ENCODE measurements around the gene CYP24A1.

DNA sequence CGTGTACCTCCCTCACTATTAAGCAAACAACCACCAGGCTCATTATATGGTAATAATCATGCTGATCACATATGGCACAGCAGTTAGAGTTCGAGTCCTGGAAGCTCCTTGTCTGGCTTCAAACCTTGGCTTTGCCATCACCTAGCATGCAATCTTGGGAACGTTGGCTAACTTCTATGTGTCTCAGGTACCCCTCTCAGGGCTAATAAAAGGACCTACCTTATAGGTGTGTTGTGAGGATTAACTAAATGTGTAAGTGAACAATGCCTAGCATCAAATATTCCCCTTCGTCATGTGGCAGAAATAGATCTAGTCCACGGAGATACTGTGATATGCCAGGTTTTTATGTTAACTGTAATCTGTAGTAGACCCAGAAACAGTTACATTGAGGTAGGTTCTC lies 10.4 kb downstream of the CYP24A1 start:
- TF ChIP-seq, protein P1, sequence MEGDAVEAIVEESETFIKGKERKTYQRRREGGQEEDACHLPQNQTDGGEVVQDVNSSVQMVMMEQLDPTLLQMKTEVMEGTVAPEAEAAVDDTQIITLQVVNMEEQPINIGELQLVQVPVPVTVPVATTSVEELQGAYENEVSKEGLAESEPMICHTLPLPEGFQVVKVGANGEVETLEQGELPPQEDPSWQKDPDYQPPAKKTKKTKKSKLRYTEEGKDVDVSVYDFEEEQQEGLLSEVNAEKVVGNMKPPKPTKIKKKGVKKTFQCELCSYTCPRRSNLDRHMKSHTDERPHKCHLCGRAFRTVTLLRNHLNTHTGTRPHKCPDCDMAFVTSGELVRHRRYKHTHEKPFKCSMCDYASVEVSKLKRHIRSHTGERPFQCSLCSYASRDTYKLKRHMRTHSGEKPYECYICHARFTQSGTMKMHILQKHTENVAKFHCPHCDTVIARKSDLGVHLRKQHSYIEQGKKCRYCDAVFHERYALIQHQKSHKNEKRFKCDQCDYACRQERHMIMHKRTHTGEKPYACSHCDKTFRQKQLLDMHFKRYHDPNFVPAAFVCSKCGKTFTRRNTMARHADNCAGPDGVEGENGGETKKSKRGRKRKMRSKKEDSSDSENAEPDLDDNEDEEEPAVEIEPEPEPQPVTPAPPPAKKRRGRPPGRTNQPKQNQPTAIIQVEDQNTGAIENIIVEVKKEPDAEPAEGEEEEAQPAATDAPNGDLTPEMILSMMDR (IDR thresholded peaks at IDR 0.05; ENCODE audit: extremely low read depth in 1 of 2, insufficient read depth in 1 of 2, low read depth in 1 of 2, low read length in 2 of 2): no peak
- TF ChIP-seq POLR2AphosphoS5 (IDR thresholded peaks at IDR 0.05; ENCODE audit: insufficient read depth, low read depth, low read length) (no peak), POLR2A (IDR thresholded peaks at IDR 0.05; ENCODE audit: low read depth, low read length) (no peak), GATA2 (IDR thresholded peaks at IDR 0.05; ENCODE audit: insufficient read depth, insufficient read length, low read depth, low read length) (no peak), EZH2 (IDR thresholded peaks at IDR 0.05; ENCODE audit: borderline replicate concordance, low read depth, low read length, severe bottlenecking) (no peak), MYC (IDR thresholded peaks at IDR 0.05; ENCODE audit: low read depth, low read length) (no peak), FOS (IDR thresholded peaks at IDR 0.05; ENCODE audit: borderline replicate concordance, insufficient read depth, low read length) (no peak), JUN (IDR thresholded peaks at IDR 0.05; ENCODE audit: borderline replicate concordance, insufficient read depth, insufficient read length, low read depth) (no peak)
- TF ChIP-seq, protein P2, sequence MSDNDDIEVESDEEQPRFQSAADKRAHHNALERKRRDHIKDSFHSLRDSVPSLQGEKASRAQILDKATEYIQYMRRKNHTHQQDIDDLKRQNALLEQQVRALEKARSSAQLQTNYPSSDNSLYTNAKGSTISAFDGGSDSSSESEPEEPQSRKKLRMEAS (IDR thresholded peaks at IDR 0.05; ENCODE audit: insufficient read depth, insufficient read length): no peak
